ENCODE measurements around the gene PDHX. TPM values are rescaled to one million over a fixed set of nuclear protein-coding genes. Genes with fewer than 3 reads are reported as not detected.

Gene PDHX
- polyA plus RNA-seq, 1 donor (not counting 4 experiments of a cell fraction or from before 2014, with no cell fraction given) = 28.5 TPM

DNA sequence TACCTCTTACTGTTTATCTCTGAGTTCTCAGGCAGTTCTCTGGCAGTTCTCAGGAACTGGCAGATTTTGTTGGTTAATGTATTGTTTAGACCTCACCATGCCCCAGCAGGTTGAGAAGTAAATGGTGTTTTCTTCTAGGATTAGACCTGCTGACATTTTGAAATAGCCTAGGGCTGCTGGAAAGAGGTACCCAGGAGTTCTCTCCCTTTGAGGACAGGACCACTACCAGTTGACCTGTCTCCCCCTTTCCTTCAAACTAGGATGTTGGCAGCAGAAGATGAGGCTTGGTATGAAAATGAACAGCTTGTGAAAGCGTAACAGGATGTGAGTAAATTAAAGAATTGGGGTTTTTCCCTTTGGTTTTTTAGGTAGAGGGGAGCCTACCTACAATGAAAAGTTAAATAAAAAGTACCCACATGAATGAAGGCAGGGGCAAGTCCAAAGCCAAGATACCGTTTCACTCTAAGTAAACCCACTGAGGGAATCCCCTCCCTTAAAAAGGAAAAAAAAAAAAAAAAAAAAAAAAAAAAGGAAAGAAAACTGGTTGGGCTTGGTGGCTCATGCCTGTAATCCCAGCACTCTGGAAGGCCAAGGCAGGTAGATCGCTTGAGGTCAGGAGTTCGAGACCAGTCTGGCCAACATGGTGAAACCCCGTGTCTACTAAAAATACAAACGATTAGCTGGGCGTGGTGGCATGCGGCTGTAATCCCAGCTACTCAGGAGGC lies 96.2 kb downstream of the PDHX start:
- H2AFZ ChIP-seq (ENCODE audit: control insufficient read depth, low read length) = no peak overlapping the region
- dilution Hi-C loops (cut with MboI; ENCODE audit: extremely low pct_ligation_motif_present, low sequenced_read_pairs) = no loop called here
- no peak for FAIRE-seq
- no peaks in the 10 kb centered on the region for H3K36me3 ChIP-seq (ENCODE audit: control insufficient read depth in 2 of 2, extremely low read depth in 1 of 2, insufficient read depth in 2 of 2, low read length in 2 of 2)
- H3K27ac ChIP-seq (ENCODE audit: control insufficient read depth, insufficient read depth, low read length) = no peak overlapping the region
- no peaks in the 10 kb centered on the region for H3K9me3 ChIP-seq (ENCODE audit: control insufficient read depth, low read depth, low read length)
- DNase-seq (ENCODE audit: low read depth, low spot score) = no peak
- H3K4me3 ChIP-seq (ENCODE audit: control insufficient read depth in 2 of 3, extremely low read depth in 1 of 3, insufficient read depth in 2 of 3, low read depth in 1 of 3, low read length in 3 of 3) = no peak overlapping the region
- no peaks in the 10 kb centered on the region for H3K9me1 ChIP-seq (ENCODE audit: control insufficient read depth, extremely low read depth, insufficient read depth, low read length)
- H3K4me1 ChIP-seq (ENCODE audit: control insufficient read depth, extremely low read depth, insufficient read depth, low read length) = peaks cover 29% of the 10 kb centered on the region
- no peak for TF ChIP-seq EZH2 (IDR thresholded peaks at IDR 0.05; ENCODE audit: low read length)
- TF ChIP-seq, protein P1, sequence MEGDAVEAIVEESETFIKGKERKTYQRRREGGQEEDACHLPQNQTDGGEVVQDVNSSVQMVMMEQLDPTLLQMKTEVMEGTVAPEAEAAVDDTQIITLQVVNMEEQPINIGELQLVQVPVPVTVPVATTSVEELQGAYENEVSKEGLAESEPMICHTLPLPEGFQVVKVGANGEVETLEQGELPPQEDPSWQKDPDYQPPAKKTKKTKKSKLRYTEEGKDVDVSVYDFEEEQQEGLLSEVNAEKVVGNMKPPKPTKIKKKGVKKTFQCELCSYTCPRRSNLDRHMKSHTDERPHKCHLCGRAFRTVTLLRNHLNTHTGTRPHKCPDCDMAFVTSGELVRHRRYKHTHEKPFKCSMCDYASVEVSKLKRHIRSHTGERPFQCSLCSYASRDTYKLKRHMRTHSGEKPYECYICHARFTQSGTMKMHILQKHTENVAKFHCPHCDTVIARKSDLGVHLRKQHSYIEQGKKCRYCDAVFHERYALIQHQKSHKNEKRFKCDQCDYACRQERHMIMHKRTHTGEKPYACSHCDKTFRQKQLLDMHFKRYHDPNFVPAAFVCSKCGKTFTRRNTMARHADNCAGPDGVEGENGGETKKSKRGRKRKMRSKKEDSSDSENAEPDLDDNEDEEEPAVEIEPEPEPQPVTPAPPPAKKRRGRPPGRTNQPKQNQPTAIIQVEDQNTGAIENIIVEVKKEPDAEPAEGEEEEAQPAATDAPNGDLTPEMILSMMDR (optimal IDR thresholded peaks at IDR 0.05 in 1 of 3, IDR thresholded peaks at IDR 0.05 in 1 of 3, conservative IDR thresholded peaks at IDR 0.05 in 1 of 3; ENCODE audit: extremely low read depth in 1 of 3, insufficient read depth in 2 of 3, low read length in 3 of 3) = no peak
- H3K27me3 ChIP-seq (ENCODE audit: control insufficient read depth, extremely low read depth, insufficient read depth, low read length) = no peaks in the 10 kb centered on the region
- no peak overlapping the region for H3K4me2 ChIP-seq (ENCODE audit: control insufficient read depth, extremely low read depth, insufficient read depth, low read depth, low read length)
- no peak overlapping the region for H3K9ac ChIP-seq (ENCODE audit: control insufficient read depth, extremely low read depth, insufficient read depth, low read length)
- H3K79me2 ChIP-seq (ENCODE audit: control insufficient read depth, insufficient read depth, low read length) = no peaks in the 10 kb centered on the region
- no peaks in the 10 kb centered on the region for H4K20me1 ChIP-seq (ENCODE audit: control insufficient read depth, extremely low read depth, insufficient read depth, low read length)

GRCh38 chr11:35013514-35014233 lies 97.3 kb downstream of the PDHX start:
- Histone ChIP-seq H3K27ac (ENCODE audit: control insufficient read depth, insufficient read depth, low read length) (no peak overlapping the region), H3K27me3 (ENCODE audit: control insufficient read depth, extremely low read depth, insufficient read depth, low read length) (no peaks in the 10 kb centered on the region), H4K20me1 (ENCODE audit: control insufficient read depth, extremely low read depth, insufficient read depth, low read length) (no peaks in the 10 kb centered on the region), H2AFZ (ENCODE audit: control insufficient read depth, low read length) (no peak overlapping the region), H3K4me2 (ENCODE audit: control insufficient read depth, extremely low read depth, insufficient read depth, low read depth, low read length) (no peak overlapping the region), H3K9ac (ENCODE audit: control insufficient read depth, extremely low read depth, insufficient read depth, low read length) (no peak overlapping the region), H3K9me1 (ENCODE audit: control insufficient read depth, extremely low read depth, insufficient read depth, low read length) (no peaks in the 10 kb centered on the region), H3K79me2 (ENCODE audit: control insufficient read depth, insufficient read depth, low read length) (no peaks in the 10 kb centered on the region), H3K4me1 (ENCODE audit: control insufficient read depth, extremely low read depth, insufficient read depth, low read length) (peaks cover 25% of the 10 kb centered on the region), H3K9me3 (ENCODE audit: control insufficient read depth, low read depth, low read length) (no peaks in the 10 kb centered on the region), H3K36me3 (ENCODE audit: control insufficient read depth in 2 of 2, extremely low read depth in 1 of 2, insufficient read depth in 2 of 2, low read length in 2 of 2) (no peaks in the 10 kb centered on the region), H3K4me3 (ENCODE audit: control insufficient read depth in 2 of 3, extremely low read depth in 1 of 3, insufficient read depth in 2 of 3, low read depth in 1 of 3, low read length in 3 of 3) (no peak overlapping the region)
- FAIRE-seq (no peak), DNase-seq (ENCODE audit: low read depth, low spot score) (no peak)
- dilution Hi-C loops (cut with MboI; ENCODE audit: extremely low pct_ligation_motif_present, low sequenced_read_pairs) = no loop called here
- no peak for TF ChIP-seq EZH2 (IDR thresholded peaks at IDR 0.05; ENCODE audit: low read length)
- TF ChIP-seq, protein P1 (optimal IDR thresholded peaks at IDR 0.05 in 1 of 3, IDR thresholded peaks at IDR 0.05 in 1 of 3, conservative IDR thresholded peaks at IDR 0.05 in 1 of 3; ENCODE audit: extremely low read depth in 1 of 3, insufficient read depth in 2 of 3, low read length in 3 of 3) = no peak

All from keratinocyte (primary cell).